GM18507 (cell line): ENCODE data around the gene SLC14A1.
A peak's percentile ranks its signal among the peaks of the same experiment; 100 is the strongest.
"Not testable (repeated sequence)": the region's sequence is repeated elsewhere in the genome, so short reads cannot be mapped to it uniquely, and the experiment has no call there.

Experiments used
- DNase-seq: peaks from one replicate; pipeline ENCODE4 v3.0.0; 2011; ENCODE audit warnings: low read depth; ENCODE audit not compliant: insufficient read length; ENCODE audit errors: extremely low spot score
- FAIRE-seq: peaks from 2 replicates; lab custom pipeline; 2011; peaks lifted over from hg19 to GRCh38; lab: Jason Lieb, UNC

The SLC14A1 gene

GRCh38 chr18:45751766-45752165, 27.8 kb downstream of the SLC14A1 start:
- no peak for DNase-seq
- no peak for FAIRE-seq

DNA sequence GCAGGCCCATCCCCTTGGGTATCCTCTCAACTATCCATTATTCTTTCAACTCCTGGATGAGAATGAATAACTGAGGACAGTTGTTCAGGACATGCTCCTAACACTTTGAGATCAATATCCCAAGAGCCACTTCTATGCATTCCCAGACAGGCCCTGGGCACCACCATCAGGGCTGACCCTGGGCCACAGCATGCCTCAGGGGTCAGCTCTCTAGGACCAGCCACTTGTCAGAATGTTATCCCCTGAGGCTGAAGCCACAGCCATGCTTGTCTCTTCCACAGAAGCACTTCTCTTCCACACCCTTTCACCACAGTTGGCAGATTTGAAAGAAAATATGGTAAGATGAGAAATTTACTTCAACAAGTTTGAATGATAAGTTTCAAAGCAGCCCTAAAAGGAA, 28.7 kb downstream of the SLC14A1 start:
- FAIRE-seq (no peak), DNase-seq (no peak)

- FAIRE-seq = no peak
- DNase-seq = no peak
Measured at GRCh38 chr18:45753286-45753685, 29.3 kb downstream of the SLC14A1 start.

DNA sequence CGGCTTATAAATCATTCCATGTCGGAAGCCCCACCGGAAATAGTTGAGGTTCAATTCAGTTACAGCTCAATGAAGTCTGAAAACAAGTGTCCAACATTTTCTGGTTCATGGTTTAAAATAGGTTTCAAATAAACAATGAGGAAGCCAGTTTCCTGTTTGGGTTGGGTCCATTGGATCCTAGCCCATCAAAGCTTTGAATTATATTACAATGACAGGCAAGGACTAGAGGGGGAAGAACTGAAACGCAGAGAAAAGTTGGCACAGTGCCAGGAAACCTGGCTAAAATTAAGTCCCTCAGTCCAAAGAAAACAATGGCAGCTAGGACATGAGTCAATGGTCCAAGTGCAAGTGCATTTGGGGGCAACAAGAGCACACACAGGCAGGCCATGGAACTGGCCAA, 32.0 kb downstream of the SLC14A1 start:
- no peak for DNase-seq
- FAIRE-seq = no peak

- FAIRE-seq = no peak
Measured at GRCh38 chr18:45757005-45757404, 33.0 kb downstream of the SLC14A1 start.

DNA sequence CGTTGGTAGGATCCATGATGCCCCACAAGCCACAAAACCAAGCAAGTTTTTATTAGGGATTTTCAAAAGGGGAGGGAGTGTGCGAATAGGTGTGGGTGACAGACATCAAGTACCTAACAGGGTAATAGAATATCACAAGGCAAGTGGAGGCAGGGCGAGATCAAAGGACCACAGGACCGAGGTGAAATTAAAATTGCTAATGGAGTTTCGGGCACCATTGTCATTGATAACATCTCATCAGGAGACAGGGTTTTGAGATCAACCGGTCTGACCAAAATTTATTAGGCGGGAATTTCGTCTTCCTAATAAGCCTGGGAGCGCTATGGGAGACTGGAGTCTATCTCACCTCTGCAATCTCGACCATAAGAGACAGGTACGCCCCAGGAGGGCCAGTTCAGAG, 33.7 kb downstream of the SLC14A1 start:
- DNase-seq, FAIRE-seq: not testable (repeated sequence)

More at GRCh38 chr18:45757005-45757404, 33.0 kb downstream of the SLC14A1 start:
- no peak for DNase-seq

DNA sequence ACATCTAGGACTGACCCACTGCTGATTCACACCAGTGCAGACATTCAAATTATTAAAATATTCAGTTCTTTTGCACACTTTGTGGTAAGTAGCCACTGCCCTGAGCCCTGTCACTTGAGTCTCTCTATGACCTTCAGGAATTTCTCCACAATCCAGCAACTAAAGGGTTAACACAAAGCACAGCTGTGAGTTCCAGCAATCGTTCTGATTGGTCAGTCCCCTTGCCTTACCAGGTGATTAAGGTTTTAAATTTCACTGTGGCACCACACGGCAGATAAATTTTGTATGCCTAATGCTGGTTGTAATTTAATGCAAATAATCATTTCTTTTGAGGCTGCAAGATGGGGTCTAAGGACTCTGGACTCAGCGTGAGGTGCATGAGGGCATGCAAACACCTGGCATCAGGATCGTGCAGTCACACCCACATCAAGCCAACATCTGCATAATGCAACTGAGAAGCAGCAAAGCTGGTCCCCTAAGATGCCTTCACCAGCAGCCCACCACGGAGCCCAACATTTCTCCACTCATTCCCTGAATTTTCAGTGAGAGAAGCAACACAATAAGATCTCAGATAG, 36.6 kb downstream of the SLC14A1 start:
- DNase-seq = no peak

GRCh38 chr18:45761512-45762114, 37.6 kb downstream of the SLC14A1 start:
- FAIRE-seq (no peak), DNase-seq (no peak)

More for the DNA sequence above, 36.6 kb downstream of the SLC14A1 start:
- FAIRE-seq = no peak

DNA sequence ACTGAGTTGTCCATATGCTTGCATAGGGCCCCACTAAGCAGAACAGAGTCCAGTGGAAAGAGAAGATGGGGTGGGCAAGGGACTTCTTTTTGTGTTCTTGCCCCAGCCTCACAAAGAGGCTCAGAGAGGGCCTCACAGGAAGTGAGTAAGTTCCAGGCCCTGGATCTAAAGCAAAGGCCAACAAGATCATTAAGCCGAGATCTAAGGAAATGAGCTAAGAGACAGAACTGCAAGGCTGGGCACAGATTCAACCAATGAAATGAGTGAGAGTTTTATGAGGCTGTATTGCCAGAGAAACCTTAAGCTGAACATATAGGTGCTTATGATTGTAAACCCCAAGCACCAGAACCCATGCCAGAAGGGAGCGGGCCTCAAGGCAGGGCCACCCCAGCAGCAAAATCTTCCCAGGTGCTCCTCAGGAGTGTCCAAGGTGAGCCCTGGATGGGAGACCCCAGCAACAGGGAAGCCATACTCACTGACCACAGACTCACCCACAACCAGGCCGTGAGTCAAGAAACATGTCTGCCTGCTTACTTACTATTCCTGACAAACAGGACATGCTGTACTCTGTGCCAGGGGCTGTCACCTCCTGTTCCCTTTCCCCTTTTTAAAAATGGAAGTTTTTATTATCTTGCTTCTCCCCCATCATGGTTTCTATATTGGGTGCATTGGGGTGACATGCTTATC, 40.2 kb downstream of the SLC14A1 start:
- no peak for FAIRE-seq

DNA sequence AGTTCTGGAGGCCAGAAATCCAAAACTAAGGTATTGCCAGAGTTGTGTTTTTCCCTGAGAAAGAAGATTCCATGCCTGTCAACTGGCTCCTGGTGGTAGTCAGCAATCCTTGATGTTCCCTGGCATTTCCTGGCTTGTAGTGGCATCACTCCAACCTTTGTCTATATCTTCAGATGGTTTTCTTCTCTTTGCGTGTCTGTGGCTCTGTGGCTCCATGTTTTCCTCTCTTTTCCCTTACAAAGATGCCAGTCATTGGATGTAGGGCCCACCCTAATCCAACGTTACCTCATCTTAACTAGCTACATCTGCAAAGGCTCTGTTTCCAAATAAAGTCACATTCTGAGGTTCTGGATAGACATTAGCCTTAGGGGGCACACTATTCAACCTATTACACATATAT, 41.8 kb downstream of the SLC14A1 start:
- no peak for DNase-seq
- FAIRE-seq = no peak

More for the DNA sequence above, 40.2 kb downstream of the SLC14A1 start:
- DNase-seq = no peak

DNA sequence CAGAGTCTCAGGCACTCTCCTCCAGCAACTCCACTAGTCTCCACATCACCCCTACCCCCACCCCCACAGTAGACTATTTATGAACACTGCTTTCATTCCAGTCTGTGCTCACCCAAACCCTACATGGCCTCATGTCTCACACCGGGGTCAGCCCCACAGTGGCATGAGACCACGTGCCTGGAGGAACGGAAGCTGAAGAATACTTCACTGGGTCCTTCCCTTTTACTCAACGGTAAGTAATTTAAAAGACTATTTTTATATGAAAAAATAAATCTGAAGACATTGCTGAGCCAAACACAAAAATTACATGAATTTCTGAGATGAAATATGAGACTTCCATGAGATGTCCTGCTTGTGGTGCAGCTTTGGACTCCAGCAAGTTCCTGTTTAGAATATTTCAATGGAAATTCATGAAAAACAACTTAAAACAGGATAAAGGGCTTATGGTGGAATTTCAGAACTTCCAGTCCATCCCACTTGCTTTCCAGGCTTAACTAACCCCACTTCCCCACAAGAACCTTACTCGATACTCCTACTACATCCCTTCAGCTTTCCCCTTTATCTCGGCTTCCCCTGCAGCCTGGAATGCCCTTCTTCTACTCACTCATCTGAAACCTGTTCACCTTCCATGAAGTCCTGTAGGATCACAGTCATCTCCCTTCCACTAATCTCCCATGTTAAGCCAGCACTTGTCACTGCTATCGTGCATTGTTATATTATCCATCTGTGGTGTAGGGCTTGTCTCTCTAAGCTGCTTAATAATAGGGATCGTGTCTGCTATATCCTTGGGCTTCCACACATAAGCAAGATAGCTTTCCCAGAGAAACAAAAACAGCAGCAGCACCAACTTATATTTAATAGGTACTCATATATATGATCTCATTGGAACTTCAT, 47.9 kb downstream of the SLC14A1 start:
- no peak for FAIRE-seq
- DNase-seq = no peak

DNA sequence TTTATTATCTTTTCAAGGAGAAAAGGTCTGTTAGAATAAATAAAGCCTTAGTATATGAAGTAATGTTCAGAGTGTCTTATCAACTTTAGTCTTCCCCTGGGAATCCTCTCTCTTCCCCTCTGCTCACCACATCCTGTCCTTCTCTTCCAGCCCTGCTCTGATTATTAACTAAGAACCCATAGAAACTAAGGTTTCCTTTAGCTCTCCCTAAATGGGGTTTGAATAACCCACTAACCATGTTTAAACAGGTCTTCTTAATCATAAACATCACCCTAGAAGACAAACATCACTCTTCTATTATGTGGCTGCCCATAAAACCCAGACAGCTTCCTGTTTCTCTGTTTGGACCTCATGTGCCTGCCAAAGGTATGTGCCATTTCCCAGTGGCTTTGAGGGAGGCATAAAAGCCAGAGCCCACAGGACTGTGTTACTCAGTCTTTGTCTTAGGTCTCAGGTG, 50.1 kb downstream of the SLC14A1 start:
- FAIRE-seq = peak; percentile 81
- no peak for DNase-seq

DNA sequence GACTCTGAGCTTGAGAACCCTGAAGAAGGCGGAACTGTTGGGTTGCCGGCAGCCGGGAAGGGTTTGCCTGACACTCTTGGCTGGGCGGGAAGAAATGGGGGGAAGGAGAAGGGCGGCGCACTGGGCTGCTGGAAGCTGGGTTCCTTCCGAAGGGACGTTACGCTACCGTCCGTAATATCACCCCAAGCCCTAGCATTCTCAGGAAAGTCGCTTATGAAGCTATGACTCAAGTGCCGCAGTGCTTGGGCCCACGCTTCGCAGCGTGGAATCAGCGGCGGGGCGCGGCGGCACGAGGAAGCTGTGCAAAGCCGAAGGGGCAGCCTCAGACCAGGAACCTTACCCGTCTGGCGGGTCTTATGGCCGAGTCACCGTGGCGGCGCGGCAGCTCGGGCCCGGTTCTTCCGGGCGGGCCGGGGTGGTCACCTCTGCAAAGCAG, 51.3 kb downstream of the SLC14A1 start:
- no peak for DNase-seq
- FAIRE-seq = peak; percentile 81

- FAIRE-seq (peak; percentile 38), DNase-seq (no peak)
Measured at GRCh38 chr18:45775743-45776142, 51.8 kb downstream of the SLC14A1 start.

DNA sequence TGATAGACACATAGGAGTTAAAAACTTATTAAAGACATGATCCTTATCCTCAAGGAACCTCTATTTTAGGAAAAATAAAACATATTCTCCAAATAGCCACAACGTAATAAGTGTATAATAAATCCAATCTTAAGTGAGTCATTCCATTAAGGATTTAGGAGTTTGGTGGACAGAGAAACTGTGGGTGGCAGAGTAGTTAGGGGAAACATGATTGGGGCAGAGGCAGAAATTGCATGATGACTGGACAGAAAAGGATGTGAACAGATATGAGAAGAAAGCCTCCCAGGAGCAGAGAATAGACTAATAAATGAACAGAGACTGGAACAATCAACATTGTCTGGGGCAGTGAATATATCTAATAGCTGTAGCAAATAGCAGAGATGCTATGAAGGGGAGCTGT, 53.4 kb downstream of the SLC14A1 start:
- DNase-seq (no peak), FAIRE-seq (no peak)

GRCh38 chr18:45780568-45780967, 56.6 kb downstream of the SLC14A1 start:
- DNase-seq (no peak), FAIRE-seq (no peak)

- DNase-seq (no peak), FAIRE-seq (no peak)
Measured at GRCh38 chr18:45782662-45783061, 58.7 kb downstream of the SLC14A1 start.

DNA sequence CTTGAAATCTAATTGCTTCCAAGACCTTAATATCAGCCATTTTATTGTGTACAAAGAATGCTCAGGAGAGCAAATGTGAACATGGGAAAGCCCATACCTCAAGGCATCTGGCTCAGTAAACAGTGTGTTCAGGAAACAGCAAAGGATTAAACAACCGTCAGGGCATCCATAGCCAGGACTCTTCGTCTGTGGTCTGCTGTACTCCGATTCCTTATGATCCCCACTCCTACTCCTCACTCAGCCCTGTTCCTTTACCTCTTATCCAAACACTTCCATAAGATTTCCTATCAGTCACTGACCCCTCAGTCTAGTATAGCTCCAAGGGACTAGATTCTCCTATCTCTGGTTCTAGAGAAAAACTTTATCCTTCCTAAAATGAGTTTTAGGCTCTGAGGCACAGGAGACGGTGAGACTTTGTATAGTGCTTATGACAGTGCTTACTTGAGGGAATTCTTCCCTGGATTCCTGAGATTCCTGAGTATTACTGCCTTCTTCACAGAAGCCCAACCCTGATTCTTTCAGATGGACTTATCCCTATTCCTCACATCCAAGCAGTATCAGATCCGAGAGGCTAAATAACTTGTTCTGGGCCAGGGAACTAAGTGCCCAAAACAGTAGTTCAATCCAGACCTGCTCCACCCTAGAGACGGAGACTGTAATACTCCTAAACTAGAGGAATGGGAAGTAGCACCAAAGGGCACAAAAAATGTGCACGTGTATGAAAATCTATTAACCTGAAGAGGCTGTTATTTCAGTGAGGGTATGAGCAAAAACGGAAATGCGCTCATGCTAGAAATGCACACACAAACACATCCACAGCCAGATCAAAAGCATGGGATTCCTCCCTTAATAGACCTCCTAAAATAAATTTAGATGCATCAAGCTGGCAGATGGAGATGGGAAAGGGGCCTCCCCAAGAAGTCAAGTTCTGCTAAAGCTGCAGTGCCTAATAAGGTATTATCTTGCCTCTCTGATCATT, 59.4 kb downstream of the SLC14A1 start:
- FAIRE-seq = no peak
- DNase-seq = no peak

DNA sequence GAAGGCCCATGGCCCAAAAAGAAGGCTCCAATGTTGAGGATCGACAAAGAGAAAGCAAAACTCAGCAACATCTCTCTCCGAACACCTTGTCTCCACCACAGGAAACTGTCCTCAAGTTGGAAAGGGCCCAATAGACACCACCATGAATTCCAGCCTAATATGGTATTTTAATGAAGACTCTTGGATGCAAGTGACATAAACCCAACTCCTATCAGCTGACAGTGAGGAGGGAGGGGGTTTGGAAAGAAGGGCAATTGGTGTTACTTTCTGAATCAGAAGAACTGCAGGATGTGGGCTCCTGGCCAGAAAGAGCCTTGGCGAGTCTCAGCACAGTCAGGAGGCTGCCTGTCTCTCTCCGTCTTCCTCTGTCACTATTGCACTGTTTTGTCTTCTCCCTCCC, 61.2 kb downstream of the SLC14A1 start:
- DNase-seq (no peak), FAIRE-seq (peak; percentile 54)
